G401 (cell line): Measurements from ENCODE around the gene PDXDC1. TPM values are rescaled to one million over a fixed set of nuclear protein-coding genes. Genes with fewer than 3 reads are reported as not detected.
"Not testable (repeated sequence)": the region's sequence is repeated elsewhere in the genome, so short reads cannot be mapped to it uniquely, and the experiment has no call there.

ENCODE experiments used
- DNase-seq: peaks from one replicate; pipeline ENCODE4 v3.0.0-alpha.2; 2015; ENCODE audit warnings: low spot score
- in situ Hi-C: cut with HindIII; loops from 2 replicates; pipeline ENCODE4 v1.10.0; 2016; ENCODE audit warnings: low sequenced_read_pairs, mixed read lengths
- total RNA-seq: library from RNA; depleted of rRNA; stranded (reverse); fragments of >200 nt; shearing (Covaris generic); gene quantifications from 2 replicates; pipeline ENCODE4 v1.2.3, GENCODE V29; 2014; rRNA removed

PDXDC1 gene
- total RNA-seq, 1 experiment from 2014 or later = 45.2 TPM

- DNase-seq, in situ Hi-C loops: not testable (repeated sequence)
Observed at GRCh38 chr16:15168953-15169652, 194.3 kb downstream of the PDXDC1 start.

DNA sequence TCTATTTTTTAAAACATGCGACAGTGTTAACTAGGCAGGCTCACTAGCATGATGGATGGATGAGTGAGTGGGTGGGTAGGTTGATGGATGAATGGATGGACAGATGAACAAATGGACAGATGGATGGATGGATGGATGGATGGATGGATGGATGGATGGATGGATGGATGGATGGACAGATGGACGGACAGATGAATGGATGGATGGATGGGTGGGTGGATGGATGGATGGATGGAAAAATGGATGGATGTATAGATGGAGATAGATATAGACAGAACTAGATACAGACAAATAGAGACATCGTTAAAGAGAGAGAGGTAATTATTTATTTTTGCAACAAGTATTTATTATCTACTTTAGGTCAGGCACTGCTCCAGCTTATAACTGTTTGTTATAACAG, 205.1 kb downstream of the PDXDC1 start:
- DNase-seq, in situ Hi-C loops: not testable (repeated sequence)

- in situ Hi-C loops, DNase-seq: not testable (repeated sequence)
Observed at GRCh38 chr16:15180946-15181345, 206.1 kb downstream of the PDXDC1 start.

DNA sequence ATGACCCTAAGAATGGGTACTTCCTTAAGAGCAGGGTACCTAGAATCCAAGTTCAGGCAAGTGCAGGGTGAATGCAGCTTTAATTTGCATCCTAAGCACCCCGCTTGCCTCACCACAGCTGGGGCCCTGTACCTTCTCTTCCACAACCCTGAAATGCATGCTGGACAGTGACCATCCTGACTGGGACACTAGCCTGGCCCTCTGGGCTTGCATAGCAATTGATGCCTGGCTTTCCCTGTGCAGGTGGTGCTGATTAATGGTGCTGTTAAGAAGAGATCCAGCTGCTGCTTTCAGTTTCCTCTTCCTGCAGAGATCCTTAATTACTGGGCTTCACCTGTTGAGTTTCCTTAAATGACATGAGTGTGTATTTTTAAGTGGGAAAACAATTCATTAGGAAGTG, 209.2 kb downstream of the PDXDC1 start:
- DNase-seq, in situ Hi-C loops: not testable (repeated sequence)

Other genes starting within 250 kb of the PDXDC1 start
- gene NPIPA2, start 232.5 kb upstream of the PDXDC1 start, total RNA-seq = 0.37 TPM in 1 of 2 replicates, not detected in the other
- gene NOMO1, start 141.3 kb upstream of the PDXDC1 start, total RNA-seq = 79.2 and 98.5 TPM in 2 replicates
- gene NPIPA1, start 37.6 kb upstream of the PDXDC1 start, total RNA-seq = 19.7 and 37.0 TPM in 2 replicates
- gene NTAN1, start 81.0 kb downstream of the PDXDC1 start, total RNA-seq = 59.1 and 69.6 TPM in 2 replicates
- 23.8 and 25.5 TPM in 2 replicates for gene RRN3, start 119.2 kb downstream of the PDXDC1 start, total RNA-seq